ENCODE measurements around the gene SP140.
"Not testable (repeated sequence)": the region's sequence is repeated elsewhere in the genome, so short reads cannot be mapped to it uniquely, and the experiment has no call there.

DNA sequence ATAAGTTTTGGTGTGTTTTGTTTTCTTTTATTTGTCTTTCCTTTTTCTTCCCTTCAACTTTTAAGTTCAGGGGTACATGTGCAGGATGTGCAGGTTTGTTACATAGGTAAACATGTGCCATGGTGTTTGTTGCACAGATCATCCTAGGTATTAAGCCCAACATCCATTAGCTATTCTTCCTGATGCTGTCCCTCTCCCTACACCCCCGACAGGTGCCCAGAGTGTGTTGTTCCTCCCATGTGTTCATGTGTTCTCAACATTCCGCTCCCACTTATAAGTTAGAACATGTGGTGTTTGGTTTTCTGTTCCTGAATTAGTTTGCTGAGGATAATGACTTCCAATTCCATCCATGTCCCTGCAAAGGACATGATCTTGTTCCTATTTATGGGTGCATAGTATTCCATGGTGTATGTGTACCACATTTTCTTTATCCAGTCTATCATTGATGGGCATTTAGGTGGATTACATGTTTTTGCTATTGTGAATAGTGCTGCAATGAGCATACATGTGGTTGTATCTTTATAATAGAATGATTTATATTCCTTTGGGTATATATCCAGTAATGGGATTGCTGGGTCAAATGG lies 117.6 kb downstream of the SP140 start:
- TF ChIP-seq, protein P1, sequence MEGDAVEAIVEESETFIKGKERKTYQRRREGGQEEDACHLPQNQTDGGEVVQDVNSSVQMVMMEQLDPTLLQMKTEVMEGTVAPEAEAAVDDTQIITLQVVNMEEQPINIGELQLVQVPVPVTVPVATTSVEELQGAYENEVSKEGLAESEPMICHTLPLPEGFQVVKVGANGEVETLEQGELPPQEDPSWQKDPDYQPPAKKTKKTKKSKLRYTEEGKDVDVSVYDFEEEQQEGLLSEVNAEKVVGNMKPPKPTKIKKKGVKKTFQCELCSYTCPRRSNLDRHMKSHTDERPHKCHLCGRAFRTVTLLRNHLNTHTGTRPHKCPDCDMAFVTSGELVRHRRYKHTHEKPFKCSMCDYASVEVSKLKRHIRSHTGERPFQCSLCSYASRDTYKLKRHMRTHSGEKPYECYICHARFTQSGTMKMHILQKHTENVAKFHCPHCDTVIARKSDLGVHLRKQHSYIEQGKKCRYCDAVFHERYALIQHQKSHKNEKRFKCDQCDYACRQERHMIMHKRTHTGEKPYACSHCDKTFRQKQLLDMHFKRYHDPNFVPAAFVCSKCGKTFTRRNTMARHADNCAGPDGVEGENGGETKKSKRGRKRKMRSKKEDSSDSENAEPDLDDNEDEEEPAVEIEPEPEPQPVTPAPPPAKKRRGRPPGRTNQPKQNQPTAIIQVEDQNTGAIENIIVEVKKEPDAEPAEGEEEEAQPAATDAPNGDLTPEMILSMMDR (conservative IDR thresholded peaks at IDR 0.05 in 1 of 2, IDR thresholded peaks at IDR 0.05 in 1 of 2; ENCODE audit: extremely low read depth in 1 of 2, insufficient read depth in 1 of 2, low read depth in 1 of 2, low read length in 2 of 2) = not testable (repeated sequence)
- TF ChIP-seq EZH2 (IDR thresholded peaks at IDR 0.05; ENCODE audit: borderline replicate concordance, low read length) = not testable (repeated sequence)
